Stimulated activated CD8-positive, alpha-beta memory T cell treated with anti-CD3 and anti-CD28 coated beads, Interleukin-12 subunit alpha, Interleukin-12 subunit beta, amount 100 ng/mL, for 4 hours (primary cell): ENCODE measurements around the gene IL37.

Experiments
- DNase-seq: peaks from one replicate; pipeline ENCODE4 v3.0.0-alpha.2; 2020; ENCODE audit warnings: low read depth

The IL37 gene, protein sequence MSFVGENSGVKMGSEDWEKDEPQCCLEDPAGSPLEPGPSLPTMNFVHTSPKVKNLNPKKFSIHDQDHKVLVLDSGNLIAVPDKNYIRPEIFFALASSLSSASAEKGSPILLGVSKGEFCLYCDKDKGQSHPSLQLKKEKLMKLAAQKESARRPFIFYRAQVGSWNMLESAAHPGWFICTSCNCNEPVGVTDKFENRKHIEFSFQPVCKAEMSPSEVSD

DNA sequence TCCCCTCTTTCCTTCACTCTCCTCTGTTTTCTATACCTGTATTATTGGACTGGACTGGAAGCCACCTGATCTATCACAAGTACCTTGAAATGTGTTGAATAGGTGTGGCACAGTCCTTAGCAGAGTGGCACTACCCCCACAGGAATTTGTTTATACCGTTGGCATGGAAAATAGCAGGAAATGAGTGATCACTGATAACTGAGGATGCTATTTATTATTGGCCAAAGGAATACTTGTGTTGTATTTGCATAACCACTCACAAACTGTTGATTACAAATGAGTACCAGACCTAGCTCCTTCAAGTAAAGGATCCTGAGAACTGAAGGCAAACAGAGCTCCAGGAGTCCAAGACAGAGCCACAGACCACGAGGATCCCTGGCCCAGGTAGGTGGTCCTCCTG lies at the start of gene IL37:
IL37 (plus strand) TSS at position 301 of the 400 bp plus-strand sequence. CDS start 1,848 bp downstream, outside the sequence.
- no peak for DNase-seq

- DNase-seq, result no peak
Observed at GRCh38 chr2:112864072-112864471, 46.9 kb upstream of the IL37 start.

- no peak for DNase-seq
Observed at GRCh38 chr2:112866128-112866835, 44.7 kb upstream of the IL37 start.

GRCh38 chr2:112867701-112868631 lies 43.0 kb upstream of the IL37 start:
- no peak for DNase-seq

DNA sequence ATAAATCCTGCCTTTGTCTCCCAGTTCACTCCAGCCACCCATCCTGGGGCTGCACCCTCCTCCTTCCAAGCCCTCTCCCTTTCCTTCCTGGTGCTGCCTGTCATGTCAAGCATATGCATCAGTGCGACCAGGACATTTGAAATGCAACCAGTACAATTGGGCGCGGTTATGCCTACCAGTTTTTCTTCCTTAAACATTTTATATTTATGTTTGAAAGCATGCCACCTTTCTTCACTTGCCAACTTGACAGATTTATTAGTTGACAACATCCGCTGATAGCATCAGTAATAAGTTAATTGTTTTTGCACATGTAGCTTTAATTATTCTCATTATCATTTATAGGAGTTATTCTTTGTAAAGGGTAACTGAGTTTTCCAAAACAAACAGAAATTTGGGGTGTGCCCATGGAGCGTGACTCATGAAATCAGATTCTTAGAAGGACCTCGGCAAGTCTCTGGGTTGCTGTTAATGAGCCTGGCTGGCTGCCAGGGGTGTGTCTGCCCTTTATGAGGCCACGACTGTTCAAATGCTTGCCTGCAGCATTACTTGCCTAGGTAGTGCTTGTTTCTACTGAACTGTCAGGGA lies 41.6 kb upstream of the IL37 start:
- DNase-seq, result no peak

- DNase-seq, result no peak
Observed at GRCh38 chr2:112870841-112871835, 39.8 kb upstream of the IL37 start.

GRCh38 chr2:112876257-112876970 lies 34.6 kb upstream of the IL37 start:
- DNase-seq, result no peak

DNA sequence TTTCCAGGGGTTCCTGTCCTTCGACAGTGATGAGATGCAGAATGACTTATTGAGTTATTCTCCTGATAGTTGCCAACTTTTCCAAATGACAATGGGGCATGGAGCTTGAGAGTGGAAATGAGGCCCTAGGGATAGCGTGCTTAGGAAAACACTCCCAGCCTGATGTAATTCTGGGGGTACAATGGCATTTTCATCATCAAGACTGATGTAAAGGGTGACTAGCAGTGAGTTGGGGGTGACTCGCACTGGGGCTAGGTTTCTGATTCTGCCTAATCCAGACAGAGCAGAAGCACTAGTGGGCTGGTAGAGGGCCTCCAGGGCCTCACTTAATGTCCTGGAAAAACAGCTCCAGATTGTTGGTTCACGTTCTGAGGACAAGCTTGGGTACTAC lies 34.0 kb upstream of the IL37 start:
- no peak for DNase-seq

- no peak for DNase-seq
Observed at GRCh38 chr2:112877423-112877822, 33.5 kb upstream of the IL37 start.

- DNase-seq, result no peak
Observed at GRCh38 chr2:112879491-112880041, 31.4 kb upstream of the IL37 start.

- DNase-seq, result no peak
Observed at GRCh38 chr2:112880091-112880531, 30.9 kb upstream of the IL37 start.

DNA sequence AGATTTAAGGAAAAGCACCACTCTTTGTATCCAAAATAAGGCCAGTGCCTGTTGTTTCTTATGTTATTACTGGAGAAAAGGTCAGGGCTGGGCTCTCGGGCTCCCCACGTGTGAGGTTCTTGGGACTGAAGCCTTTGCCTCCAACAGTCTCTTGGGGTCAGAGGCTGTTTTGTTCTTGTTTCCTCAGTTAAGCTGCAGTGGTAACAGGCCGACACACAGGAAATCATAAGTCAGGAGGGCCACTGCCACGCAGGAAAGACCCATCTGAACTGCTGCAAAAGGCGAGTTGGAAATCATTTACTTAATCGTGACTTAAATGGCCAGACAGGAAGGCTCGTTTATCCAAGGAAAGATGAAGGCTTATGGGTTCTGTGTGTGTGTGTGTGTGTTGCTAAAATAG lies 30.3 kb upstream of the IL37 start:
- DNase-seq, result no peak

DNA sequence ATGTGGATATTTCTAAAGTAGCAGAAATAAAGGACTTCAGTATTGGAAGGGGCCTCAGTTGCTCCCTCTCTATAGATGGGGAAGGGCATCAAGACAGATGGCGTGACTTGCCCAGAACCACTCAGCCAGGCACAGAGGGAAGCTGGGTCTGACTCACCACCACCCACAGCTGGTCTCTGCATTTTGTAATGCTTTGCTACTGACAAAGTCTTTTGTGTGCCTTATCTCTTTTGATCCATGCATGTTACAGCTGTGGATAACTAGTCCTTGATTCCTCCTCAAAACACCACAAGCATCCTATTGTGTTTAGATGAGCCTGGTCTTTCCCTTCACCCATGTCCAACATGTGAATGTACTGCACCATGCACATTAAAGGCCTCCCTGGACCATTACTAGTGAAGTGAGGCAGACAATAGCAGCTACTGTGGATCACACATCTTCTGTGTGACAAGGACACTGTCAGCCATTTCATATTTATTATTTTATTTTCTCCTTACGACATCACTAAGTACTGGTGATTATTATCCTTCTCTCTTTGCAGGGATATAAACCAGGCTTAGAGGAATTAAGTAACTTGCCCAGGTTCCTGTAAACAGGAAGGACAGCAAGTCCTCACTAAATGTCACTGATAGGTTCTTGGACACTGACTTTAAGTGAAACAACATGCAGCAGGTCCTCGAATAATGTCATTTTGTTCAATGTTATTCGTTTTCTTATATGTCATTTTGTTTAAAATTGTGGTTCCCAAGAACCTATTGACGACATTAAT lies 29.6 kb upstream of the IL37 start:
- DNase-seq, result no peak

GRCh38 chr2:112883669-112884068 lies 27.3 kb upstream of the IL37 start:
- DNase-seq, result no peak

- peak; percentile 32 for DNase-seq
Observed at GRCh38 chr2:112884869-112885505, 26.0 kb upstream of the IL37 start.

DNA sequence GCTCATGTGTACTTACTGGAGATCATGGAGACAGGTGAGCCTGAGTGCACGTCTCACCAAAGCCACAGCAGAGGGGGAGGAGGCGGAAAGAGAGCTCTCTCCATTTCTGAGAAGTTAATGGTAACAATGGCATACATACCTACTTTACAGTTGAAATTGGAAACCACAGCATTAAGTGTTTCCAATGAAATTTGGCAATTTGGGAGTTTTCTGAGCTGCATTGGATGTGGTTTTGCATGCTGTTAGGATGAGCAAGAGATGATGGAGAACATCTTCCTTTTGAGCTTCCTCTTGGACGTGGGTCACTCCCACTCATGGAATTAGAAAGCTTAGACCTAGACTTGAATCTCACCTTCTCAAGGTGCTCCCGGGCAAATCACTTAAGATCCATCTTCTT lies 25.5 kb upstream of the IL37 start:
- DNase-seq, result no peak

- no peak for DNase-seq
Observed at GRCh38 chr2:112886291-112886690, 24.7 kb upstream of the IL37 start.

DNA sequence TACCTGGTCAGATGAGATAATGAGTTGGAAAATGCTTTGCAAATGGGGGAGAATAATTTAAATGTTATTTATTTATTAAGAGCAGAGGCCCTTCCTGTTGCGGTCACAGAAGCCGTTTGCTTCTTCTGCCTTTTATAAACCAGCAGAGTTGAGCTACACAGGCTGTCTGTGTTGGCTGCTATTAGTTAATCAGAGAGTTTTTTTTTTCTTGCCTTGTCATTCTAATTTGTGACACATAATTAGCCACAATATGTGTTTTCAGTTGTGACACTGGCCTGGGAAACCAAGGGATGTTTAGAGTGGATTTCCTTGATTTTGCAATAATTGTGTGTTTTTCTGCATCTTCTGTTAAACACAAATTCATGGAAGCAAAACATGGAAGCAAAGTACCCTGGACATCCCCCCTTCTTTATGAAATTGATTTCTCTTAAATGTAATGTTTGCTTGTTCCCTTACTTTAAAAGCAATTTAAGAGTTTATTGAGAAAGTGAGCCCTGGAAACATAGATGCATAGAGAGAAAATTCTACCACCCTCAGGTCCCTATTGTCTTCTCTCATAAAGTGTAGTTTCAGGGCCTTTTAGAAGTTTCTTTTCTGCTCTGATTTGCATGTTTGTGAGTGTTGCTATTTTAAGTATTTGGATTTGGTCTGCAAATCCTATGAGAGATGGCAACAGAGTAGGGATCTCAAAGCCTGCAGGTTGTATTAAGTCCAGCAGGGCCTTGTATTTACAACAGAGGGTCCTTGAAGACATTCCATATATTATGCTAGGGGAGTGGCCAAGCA lies 22.8 kb upstream of the IL37 start:
- DNase-seq, result no peak
